IMR-90 (cell line): ENCODE data around the gene EPO. TPM values are rescaled to one million over a fixed set of nuclear protein-coding genes. Genes with fewer than 3 reads are reported as not detected.

Experiments used
- ATAC-seq: fragments of 200-7000 bp; cut with Tn5 transposase; 2 replicates; pipeline ENCODE4 v1.9.1; 2020; ENCODE audit warnings: low read depth, mild to moderate bottlenecking, moderate library complexity
- BruUV-seq: library from RNA; stranded (reverse); fragments of 400-500 nt; replicated peaks from 2 replicates; lab custom pipeline; 2021; lab: Mats Ljungman, UMichigan
- CTCF ChIA-PET: fragments of 300-600 bp; formaldehyde crosslinking; extraction: SDS; loops from one replicate; lab custom pipeline; 2021; ENCODE audit warnings: antibody characterized with exemption; lab: Yijun Ruan, JAX
- POLR2A ChIA-PET: fragments of 300-600 bp; sonication (Branson Sonifier 250); formaldehyde crosslinking; loops from one replicate; lab custom pipeline; 2022; ENCODE audit warnings: antibody characterized with exemption; ENCODE audit not compliant: unreplicated experiment; lab: Charles Lee
- DNase-seq: peaks from one replicate; pipeline ENCODE4 v3.0.0; 2013
- H2AFZ ChIP-seq: replicated peaks from 2 replicates; pipeline ENCODE3; 2013; ENCODE audit warnings: low read length, mild to moderate bottlenecking; ENCODE audit not compliant: poor library complexity
- H2AK5ac ChIP-seq: 2 replicates; pipeline ENCODE4 v1.6.1; 2013; ENCODE audit warnings: low read depth, low read length, inconsistent platforms
- H2AK9ac ChIP-seq: replicated peaks from 2 replicates; pipeline ENCODE3; 2013; ENCODE audit warnings: mild to moderate bottlenecking, low read depth, low read length, moderate library complexity; ENCODE audit not compliant: poor library complexity
- H2BK120ac ChIP-seq: 2 replicates; pipeline ENCODE4 v1.6.1; 2013; ENCODE audit warnings: low read depth, low read length, inconsistent platforms
- H2BK15ac ChIP-seq: 3 replicates; pipeline ENCODE4 v1.6.1; 2013; ENCODE audit warnings: low read depth, low read length, inconsistent platforms
- H2BK20ac ChIP-seq: 2 replicates; pipeline ENCODE4 v1.6.1; 2013; ENCODE audit warnings: low read depth, mild to moderate bottlenecking, inconsistent platforms, low read length, moderate library complexity
- H2BK5ac ChIP-seq: 2 replicates; pipeline ENCODE4 v1.6.1; 2013; ENCODE audit warnings: mild to moderate bottlenecking, low read depth, low read length, inconsistent platforms; ENCODE audit not compliant: poor library complexity, severe bottlenecking
- H3K14ac ChIP-seq: replicated peaks from 2 replicates; pipeline ENCODE4 v1.6.1; 2013; ENCODE audit warnings: low read depth, low read length, inconsistent platforms
- H3K18ac ChIP-seq: 2 replicates; pipeline ENCODE4 v1.6.1; 2013; ENCODE audit warnings: low read depth, low read length, control low read depth
- H3K23ac ChIP-seq: 2 replicates; pipeline ENCODE4 v1.6.1; 2013; ENCODE audit warnings: low read depth, low read length, inconsistent platforms
- H3K27ac ChIP-seq: 2 replicates; pipeline ENCODE4 v1.5.1; 2013; ENCODE audit warnings: mild to moderate bottlenecking, control low read depth, low read length; ENCODE audit not compliant: insufficient read depth
- H3K27me3 ChIP-seq: 2 replicates; pipeline ENCODE4 v1.6.1; 2013; ENCODE audit warnings: low read length; ENCODE audit not compliant: control insufficient read depth, insufficient read depth
- H3K36me3 ChIP-seq: 2 replicates; pipeline ENCODE4 v1.6.1; 2013; ENCODE audit warnings: low read length, mixed read lengths; ENCODE audit not compliant: control insufficient read depth, insufficient read depth
- H3K4ac ChIP-seq: 2 replicates; pipeline ENCODE4 v1.6.1; 2013; ENCODE audit warnings: low read depth, low read length, inconsistent platforms
- H3K4me1 ChIP-seq: 2 replicates; pipeline ENCODE4 v1.6.1; 2013; ENCODE audit warnings: low read length, mixed read lengths; ENCODE audit not compliant: control insufficient read depth, insufficient read depth
- H3K4me2 ChIP-seq: 2 replicates; pipeline ENCODE4 v1.6.1; 2013; ENCODE audit warnings: low read depth, mild to moderate bottlenecking, control low read depth, low read length, moderate library complexity
- H3K4me3 ChIP-seq: 2 replicates; pipeline ENCODE4 v1.5.1; 2013; ENCODE audit warnings: low read depth, mild to moderate bottlenecking, control low read depth, low read length, moderate library complexity; ENCODE audit not compliant: insufficient read depth
- H3K56ac ChIP-seq: 2 replicates; pipeline ENCODE4 v1.6.1; 2013; ENCODE audit warnings: low read length, inconsistent platforms; ENCODE audit not compliant: insufficient read depth; ENCODE audit errors: extremely low read depth
- H3K79me1 ChIP-seq, 2 experiments: 2 replicates each; pipeline ENCODE4 v1.6.1; 2013; ENCODE audit warnings: low read length in 2 of 2, inconsistent platforms in 1 of 2, low read depth in 1 of 2
- H3K9ac ChIP-seq: 2 replicates; pipeline ENCODE4 v1.6.1; 2013; ENCODE audit warnings: low read depth, low read length, control low read depth
- H3K9me1 ChIP-seq: 2 replicates; pipeline ENCODE4 v1.6.1; 2013; ENCODE audit warnings: low read length, inconsistent platforms; ENCODE audit not compliant: insufficient read depth
- H3K9me3 ChIP-seq: 2 replicates; pipeline ENCODE4 v1.6.1; 2013; ENCODE audit warnings: low read length; ENCODE audit not compliant: control insufficient read depth, insufficient read depth
- H4K20me1 ChIP-seq: 2 replicates; pipeline ENCODE4 v1.6.1; 2013; ENCODE audit warnings: low read length, inconsistent platforms; ENCODE audit not compliant: insufficient read depth
- H4K5ac ChIP-seq: 2 replicates; pipeline ENCODE4 v1.6.1; 2013; ENCODE audit warnings: mild to moderate bottlenecking, low read depth, low read length, control low read depth
- H4K8ac ChIP-seq, 2 experiments: 2 replicates each; pipeline ENCODE4 v1.6.1; 2013; ENCODE audit warnings: low read depth in 2 of 2, low read length in 2 of 2, control low read depth in 1 of 2, inconsistent platforms in 1 of 2
- H4K91ac ChIP-seq: 2 replicates; pipeline ENCODE4 v1.6.1; 2013; ENCODE audit warnings: low read depth, low read length, inconsistent platforms; ENCODE audit not compliant: insufficient read depth
- BHLHE40 ChIP-seq: fragments of 150-350 bp; IDR thresholded peaks from 2 replicates; pipeline ENCODE4 v1.6.1; 2016; ENCODE audit warnings: mild to moderate bottlenecking, low read depth, low read length
- CEBPB ChIP-seq: IDR thresholded peaks from 2 replicates; pipeline ENCODE4 v1.6.1; 2012; ENCODE audit warnings: low read depth, low read length, improper control_type of control experiment
- CHD1 ChIP-seq: IDR thresholded peaks from 2 replicates; pipeline ENCODE4 v1.6.1; 2012; ENCODE audit warnings: low read depth, low read length, improper control_type of control experiment
- FOS ChIP-seq: fragments of 150-350 bp; IDR thresholded peaks from 2 replicates; pipeline ENCODE4 v1.6.1; 2016; ENCODE audit warnings: low read depth, low read length
- MAFK ChIP-seq: IDR thresholded peaks from 2 replicates; pipeline ENCODE4 v1.6.1; 2012; ENCODE audit warnings: low read depth, low read length, improper control_type of control experiment
- MAZ ChIP-seq: IDR thresholded peaks from 2 replicates; pipeline ENCODE4 v1.6.1; 2012; ENCODE audit warnings: low read depth, mild to moderate bottlenecking, low read length, improper control_type of control experiment, moderate library complexity, borderline replicate concordance
- MXI1 ChIP-seq: IDR thresholded peaks from 2 replicates; pipeline ENCODE4 v1.6.1; 2012; ENCODE audit warnings: low read depth, mild to moderate bottlenecking, low read length, moderate library complexity, borderline replicate concordance
- NFE2L2 ChIP-seq: fragments of 150-350 bp; IDR thresholded peaks from 2 replicates; pipeline ENCODE4 v1.6.1; 2016; ENCODE audit warnings: low read depth, mild to moderate bottlenecking, low read length
- POLR2A ChIP-seq: IDR thresholded peaks from 2 replicates; pipeline ENCODE4 v1.6.1; 2012; ENCODE audit warnings: mild to moderate bottlenecking, low read depth, low read length
- RCOR1 ChIP-seq: IDR thresholded peaks from 2 replicates; pipeline ENCODE4 v1.6.1; 2012; ENCODE audit warnings: mild to moderate bottlenecking, low read length, improper control_type of control experiment; ENCODE audit not compliant: insufficient replicate concordance
- RFX5 ChIP-seq: IDR thresholded peaks from 2 replicates; pipeline ENCODE4 v1.8.0; 2012; ENCODE audit warnings: low read depth, mild to moderate bottlenecking, low read length, moderate library complexity
- SMC3 ChIP-seq: fragments of 150-350 bp; IDR thresholded peaks from 2 replicates; pipeline ENCODE4 v1.6.1; 2016; ENCODE audit warnings: low read depth, mild to moderate bottlenecking, antibody characterized with exemption, low read length, moderate library complexity
- WGBS, 2 experiments: methylation state at CpG; one replicate each; pipeline versions ENCODE4 v1.1.5 to v1.1.7; 2013; ENCODE audit warnings: missing lambda C conversion rate in 2 of 2; ENCODE audit not compliant: insufficient read length in 1 of 2; ENCODE audit errors: extremely low coverage in 2 of 2; 5-methylcytosine and 5-hydroxymethylcytosine counted together
- dilution Hi-C: fragments of 300-500 bp; cut with HindIII; formaldehyde crosslinking; loops from one replicate; pipeline ENCODE4 v1.14.3; 2018; ENCODE audit warnings: low sequenced_read_pairs; ENCODE audit not compliant: unreplicated experiment
- in situ Hi-C: fragments of 300-500 bp; cut with MboI; formaldehyde crosslinking; loops from 3 replicates; pipeline ENCODE4 v1.14.3; 2019; ENCODE audit warnings: low sequenced_read_pairs, inconsistent platforms, mixed read lengths
- intact Hi-C: fragments of 100-400 bp; cut with micrococcal nuclease; formaldehyde crosslinking; loops from 2 replicates; pipeline ENCODE4 v1.10.0; 2022
- polyA plus RNA-seq, 3 experiments: library from polyadenylated mRNA; depleted of rRNA; stranded (reverse); fragments of >200 nt; gene quantifications; 2 replicates each; pipeline ENCODE4 v1.2.3, GENCODE V29; 2012; ENCODE audit warnings: low replicate concordance in 1 of 3
- total RNA-seq: library from RNA; depleted of rRNA; stranded (reverse); fragments of >200 nt; gene quantifications from 2 replicates; pipeline ENCODE4 v1.2.3, GENCODE V29; 2012
- TF ChIP-seq, protein P1 (sequence below): conservative IDR thresholded peaks from 2 replicates; pipeline ENCODE4 v1.5.1; 2012; ENCODE audit warnings: mild to moderate bottlenecking, low read depth, low read length, improper control_type of control experiment
- TF ChIP-seq, protein P2 (sequence below): fragments of 150-350 bp; IDR thresholded peaks from 2 replicates; pipeline ENCODE4 v1.6.1; 2017; ENCODE audit warnings: mild to moderate bottlenecking, antibody characterized with exemption, low read length, low read depth
- TF ChIP-seq, protein P3 (sequence below): fragments of 150-350 bp; IDR thresholded peaks from 2 replicates; pipeline ENCODE4 v1.6.1; 2016; ENCODE audit warnings: low read depth, mild to moderate bottlenecking, low read length, moderate library complexity, borderline replicate concordance

Gene EPO
- total and polyA plus RNA-seq, 2 of the 4 experiments (the other 2 are of a cell fraction), result not detected

DNA sequence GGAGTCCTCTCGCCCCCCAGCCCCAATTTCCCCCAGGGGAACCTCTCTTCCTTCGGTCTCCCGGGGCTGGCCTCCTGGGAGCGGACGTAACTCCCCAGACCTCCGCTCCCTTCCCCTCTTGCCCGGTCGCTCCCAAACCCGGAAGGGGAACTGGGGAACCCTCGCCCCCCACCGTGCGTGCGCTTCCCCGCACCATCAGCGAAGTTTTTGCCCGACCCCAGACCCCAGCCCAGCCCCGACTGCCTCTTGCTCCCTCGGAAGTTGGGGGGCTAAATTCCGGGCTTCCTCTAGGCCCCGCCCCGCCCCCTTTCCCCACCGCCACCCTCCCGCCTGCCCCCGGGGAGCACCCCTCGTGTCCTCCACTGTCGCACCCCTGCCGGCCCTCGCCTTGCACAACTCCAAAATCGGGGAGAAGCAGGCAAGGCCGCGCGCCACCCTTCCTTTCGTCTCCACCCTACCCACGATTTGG, 46.3 kb upstream of the EPO start:
- Histone ChIP-seq H4K8ac (peak overlapping the region; percentile 70 to 74; a peak in 3 of 4 replicates), H3K18ac (peak overlapping the region; percentile 10; the same call in 1 of the 2 replicates), H2AK9ac (peak overlapping the region; percentile 97), H4K5ac (0 out of 2 replicates have a peak overlapping the region, but pooled peaks have one; percentile 24), H4K91ac (peak overlapping the region; percentile 82), H3K9me3 (no peaks in the 10 kb centered on the region), H2BK120ac (peak overlapping the region; percentile 54; the same call in 1 of the 2 replicates), H3K9ac (peak overlapping the region; percentile 90), H2BK5ac (peak overlapping the region; percentile 90), H3K4me1 (peaks cover 4% of the 10 kb centered on the region; the same call in 1 of the 2 replicates), H3K14ac (peak overlapping the region; percentile 97), H3K56ac (peak overlapping the region; percentile 78), H3K9me1 (0 out of 2 replicates have a peak, but pooled peaks cover 2% of the 10 kb centered on the region), H3K23ac (peak overlapping the region; percentile 92; the same call in 1 of the 2 replicates), H3K27ac (peak overlapping the region; percentile 97), H3K4me2 (peak overlapping the region; percentile 83), H4K20me1 (peaks cover 33% of the 10 kb centered on the region), H2BK15ac (no peak overlapping the region), H3K79me1 (peaks cover 10 to 29% of the 10 kb centered on the region in 2 experiments), H2AFZ (peak overlapping the region; percentile 100), H3K27me3 (no peaks in the 10 kb centered on the region), H2BK20ac (no peak overlapping the region), H3K4me3 (peak overlapping the region; percentile 85), H2AK5ac (peak overlapping the region; percentile 94), H3K36me3 (peaks cover 24% of the 10 kb centered on the region), H3K4ac (peak overlapping the region; percentile 94)
- dilution Hi-C loops (no loop called here), in situ Hi-C loops (loop anchor here (10.0 kb wide), 1 partner anchor 199 kb away; the partner anchor contains the start of gene TSC22D4), intact Hi-C loops (loop anchor here (1.0 to 2.0 kb wide), 3 partner anchors 61 to 88 kb away; partner anchors contain the start of genes FBXO24, LRCH4, MOSPD3 and PCOLCE)
- DNase-seq, result no peak
- BruUV-seq, result no TSS peak
- peak; percentile 2 for ATAC-seq
- 4% methylated on average over 4 of the region's 34 CpGs; no CpG with 5 or more reads in 1 of the 2 experiments for WGBS, 2 experiments
- CTCF ChIA-PET, result no interaction called here
- POLR2A ChIA-PET, result no interaction called here
- no peak for TF ChIP-seq BHLHE40
- TF ChIP-seq, protein P1, sequence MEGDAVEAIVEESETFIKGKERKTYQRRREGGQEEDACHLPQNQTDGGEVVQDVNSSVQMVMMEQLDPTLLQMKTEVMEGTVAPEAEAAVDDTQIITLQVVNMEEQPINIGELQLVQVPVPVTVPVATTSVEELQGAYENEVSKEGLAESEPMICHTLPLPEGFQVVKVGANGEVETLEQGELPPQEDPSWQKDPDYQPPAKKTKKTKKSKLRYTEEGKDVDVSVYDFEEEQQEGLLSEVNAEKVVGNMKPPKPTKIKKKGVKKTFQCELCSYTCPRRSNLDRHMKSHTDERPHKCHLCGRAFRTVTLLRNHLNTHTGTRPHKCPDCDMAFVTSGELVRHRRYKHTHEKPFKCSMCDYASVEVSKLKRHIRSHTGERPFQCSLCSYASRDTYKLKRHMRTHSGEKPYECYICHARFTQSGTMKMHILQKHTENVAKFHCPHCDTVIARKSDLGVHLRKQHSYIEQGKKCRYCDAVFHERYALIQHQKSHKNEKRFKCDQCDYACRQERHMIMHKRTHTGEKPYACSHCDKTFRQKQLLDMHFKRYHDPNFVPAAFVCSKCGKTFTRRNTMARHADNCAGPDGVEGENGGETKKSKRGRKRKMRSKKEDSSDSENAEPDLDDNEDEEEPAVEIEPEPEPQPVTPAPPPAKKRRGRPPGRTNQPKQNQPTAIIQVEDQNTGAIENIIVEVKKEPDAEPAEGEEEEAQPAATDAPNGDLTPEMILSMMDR, result no peak
- TF ChIP-seq MAZ, result no peak
- no peak for TF ChIP-seq RFX5
- no peak for TF ChIP-seq CEBPB
- no peak for TF ChIP-seq MXI1
- no peak for TF ChIP-seq SMC3
- TF ChIP-seq NFE2L2, result no peak
- no peak for TF ChIP-seq MAFK
- no peak for TF ChIP-seq CHD1
- TF ChIP-seq POLR2A, result no peak
- TF ChIP-seq FOS, result no peak
- TF ChIP-seq, protein P2, sequence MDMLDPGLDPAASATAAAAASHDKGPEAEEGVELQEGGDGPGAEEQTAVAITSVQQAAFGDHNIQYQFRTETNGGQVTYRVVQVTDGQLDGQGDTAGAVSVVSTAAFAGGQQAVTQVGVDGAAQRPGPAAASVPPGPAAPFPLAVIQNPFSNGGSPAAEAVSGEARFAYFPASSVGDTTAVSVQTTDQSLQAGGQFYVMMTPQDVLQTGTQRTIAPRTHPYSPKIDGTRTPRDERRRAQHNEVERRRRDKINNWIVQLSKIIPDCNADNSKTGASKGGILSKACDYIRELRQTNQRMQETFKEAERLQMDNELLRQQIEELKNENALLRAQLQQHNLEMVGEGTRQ, result no peak
- TF ChIP-seq, protein P3, sequence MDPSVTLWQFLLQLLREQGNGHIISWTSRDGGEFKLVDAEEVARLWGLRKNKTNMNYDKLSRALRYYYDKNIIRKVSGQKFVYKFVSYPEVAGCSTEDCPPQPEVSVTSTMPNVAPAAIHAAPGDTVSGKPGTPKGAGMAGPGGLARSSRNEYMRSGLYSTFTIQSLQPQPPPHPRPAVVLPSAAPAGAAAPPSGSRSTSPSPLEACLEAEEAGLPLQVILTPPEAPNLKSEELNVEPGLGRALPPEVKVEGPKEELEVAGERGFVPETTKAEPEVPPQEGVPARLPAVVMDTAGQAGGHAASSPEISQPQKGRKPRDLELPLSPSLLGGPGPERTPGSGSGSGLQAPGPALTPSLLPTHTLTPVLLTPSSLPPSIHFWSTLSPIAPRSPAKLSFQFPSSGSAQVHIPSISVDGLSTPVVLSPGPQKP, result no peak
- TF ChIP-seq RCOR1, result no peak
